Caco-2 (cell line): ENCODE data around the gene CHST12. TPM values are rescaled to one million over a fixed set of nuclear protein-coding genes. Genes with fewer than 3 reads are reported as not detected.

Experiments used
- BruUV-seq: library from RNA; stranded (reverse); fragments of 400-500 nt; replicated peaks from 2 replicates; lab custom pipeline; 2021; lab: Mats Ljungman, UMichigan
- CTCF ChIA-PET: fragments of 300-600 bp; sonication (Branson Sonifier 250); formaldehyde crosslinking; loops from one replicate; lab custom pipeline; 2022; ENCODE audit warnings: antibody characterized with exemption; lab: Charles Lee
- POLR2A ChIA-PET: fragments of 300-600 bp; sonication (Branson Sonifier 250); formaldehyde crosslinking; loops from one replicate; lab custom pipeline; 2022; ENCODE audit warnings: antibody characterized with exemption; lab: Charles Lee
- DNase-seq, 2 experiments: peaks; one replicate each; pipeline versions ENCODE4 v3.0.0 to v3.0.0-alpha.2; 2020 to 2022
- H3K27me3 ChIP-seq: replicated peaks from 2 replicates; pipeline ENCODE4 v1.6.0; 2011; ENCODE audit warnings: low read length; ENCODE audit not compliant: control insufficient read depth, insufficient read depth
- H3K36me3 ChIP-seq: 2 replicates; pipeline ENCODE4 v1.5.1; 2011; ENCODE audit warnings: low read length; ENCODE audit not compliant: control insufficient read depth, insufficient read depth
- H3K4me1 ChIP-seq: fragments of 250-450 bp; sonication (Bioruptor Pico); 2 replicates; pipeline ENCODE4 v1.5.1; 2020; ENCODE audit warnings: mild to moderate bottlenecking
- H3K4me3 ChIP-seq: 2 replicates; pipeline ENCODE4 v1.5.1; 2011; ENCODE audit warnings: low read depth, mild to moderate bottlenecking, control low read depth, low read length
- H3K9me3 ChIP-seq: fragments of 250-450 bp; sonication (Bioruptor Pico); 2 replicates; pipeline ENCODE4 v1.5.1; 2020; ENCODE audit warnings: mild to moderate bottlenecking, moderate library complexity
- H3K27ac Mint-ChIP-seq: one replicate; pipeline ENCODE4 v1.8.0; 2022; ENCODE audit warnings: mixed read lengths; ENCODE audit not compliant: unreplicated experiment
- H3K27me3 Mint-ChIP-seq: one replicate; pipeline ENCODE4 v1.8.0; 2022; ENCODE audit warnings: mixed read lengths; ENCODE audit not compliant: insufficient read depth, unreplicated experiment
- H3K36me3 Mint-ChIP-seq: one replicate; pipeline ENCODE4 v1.8.0; 2022; ENCODE audit warnings: mild to moderate bottlenecking, mixed read lengths; ENCODE audit not compliant: insufficient read depth, unreplicated experiment
- H3K4me1 Mint-ChIP-seq: one replicate; pipeline ENCODE4 v1.8.0; 2022; ENCODE audit warnings: low read depth, mixed read lengths; ENCODE audit not compliant: unreplicated experiment
- H3K4me3 Mint-ChIP-seq: one replicate; pipeline ENCODE4 v1.8.0; 2022; ENCODE audit warnings: mild to moderate bottlenecking, moderate library complexity, mixed read lengths; ENCODE audit not compliant: unreplicated experiment
- H3K9me3 Mint-ChIP-seq: one replicate; pipeline ENCODE4 v1.8.0; 2022; ENCODE audit warnings: mixed read lengths; ENCODE audit not compliant: unreplicated experiment
- intact Hi-C: fragments of 100-400 bp; cut with micrococcal nuclease; formaldehyde crosslinking; loops from one replicate; pipeline ENCODE4 v1.10.0; 2022; ENCODE audit not compliant: unreplicated experiment
- total RNA-seq: library from RNA; stranded (reverse); gene quantifications from 2 replicates; pipeline ENCODE4 v1.2.3, GENCODE V29; 2022
- TF ChIP-seq, protein P1 (sequence below), 2 experiments: fragments of 200-600 bp in 1 of 2; IDR thresholded peaks; 1 replicate in 1 of 2; 2 replicates in 1 of 2; pipeline versions ENCODE4 v1.5.1 to v1.8.0; 2011 to 2022; ENCODE audit warnings: antibody characterized with exemption in 1 of 2, control low read depth in 1 of 2, inconsistent platforms in 1 of 2, low read depth in 1 of 2, low read length in 1 of 2, mild to moderate bottlenecking in 1 of 2, moderate library complexity in 1 of 2; ENCODE audit not compliant: insufficient read depth in 1 of 2, severe bottlenecking in 1 of 2, unreplicated experiment in 1 of 2

The CHST12 gene
- total RNA-seq, 1 experiment from 2014 or later = 28.0 TPM

DNA sequence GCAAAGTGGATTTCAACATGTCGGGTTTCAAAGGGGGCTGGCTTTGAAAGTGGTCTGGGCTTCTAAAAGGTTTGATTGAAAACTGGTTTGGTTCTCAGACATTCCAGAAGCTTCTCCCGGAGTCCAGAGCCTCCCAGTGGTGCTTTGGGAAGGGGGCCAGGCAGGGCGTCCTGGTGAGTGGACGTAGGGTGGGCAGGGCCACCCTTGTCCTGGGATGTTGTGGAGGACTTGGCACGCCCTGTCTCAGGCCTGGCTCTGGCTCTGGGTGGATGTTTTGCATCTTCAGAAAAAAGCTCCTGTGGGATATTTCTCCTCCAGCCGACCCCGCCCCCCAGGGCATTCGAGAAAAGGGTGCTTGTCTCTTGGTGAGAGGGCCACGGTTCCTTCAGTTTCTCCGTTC, 41.6 kb downstream of the CHST12 start:
- Mint-ChIP-seq H3K36me3 (peaks cover 36% of the 10 kb centered on the region), H3K27ac (peak overlapping the region; percentile 45), H3K27me3 (no peaks in the 10 kb centered on the region), H3K9me3 (no peaks in the 10 kb centered on the region), H3K4me3 (no peak overlapping the region), H3K4me1 (peaks cover 20% of the 10 kb centered on the region)
- Histone ChIP-seq H3K27me3 (no peaks in the 10 kb centered on the region), H3K4me3 (no peak overlapping the region), H3K9me3 (no peaks in the 10 kb centered on the region; the same call in 1 of the 2 replicates), H3K36me3 (peaks cover 2% of the 10 kb centered on the region), H3K4me1 (peaks cover 22% of the 10 kb centered on the region)
- no peak for DNase-seq
- intact Hi-C loops = no loop called here
- ChIA-PET POLR2A (no interaction called here), CTCF (interaction anchor here (0.6 kb wide), 1 partner anchor 1371 kb away, joined by 4 read pairs; no protein-coding TSS in a partner anchor)
- no TSS peak for BruUV-seq
- TF ChIP-seq, protein P1, sequence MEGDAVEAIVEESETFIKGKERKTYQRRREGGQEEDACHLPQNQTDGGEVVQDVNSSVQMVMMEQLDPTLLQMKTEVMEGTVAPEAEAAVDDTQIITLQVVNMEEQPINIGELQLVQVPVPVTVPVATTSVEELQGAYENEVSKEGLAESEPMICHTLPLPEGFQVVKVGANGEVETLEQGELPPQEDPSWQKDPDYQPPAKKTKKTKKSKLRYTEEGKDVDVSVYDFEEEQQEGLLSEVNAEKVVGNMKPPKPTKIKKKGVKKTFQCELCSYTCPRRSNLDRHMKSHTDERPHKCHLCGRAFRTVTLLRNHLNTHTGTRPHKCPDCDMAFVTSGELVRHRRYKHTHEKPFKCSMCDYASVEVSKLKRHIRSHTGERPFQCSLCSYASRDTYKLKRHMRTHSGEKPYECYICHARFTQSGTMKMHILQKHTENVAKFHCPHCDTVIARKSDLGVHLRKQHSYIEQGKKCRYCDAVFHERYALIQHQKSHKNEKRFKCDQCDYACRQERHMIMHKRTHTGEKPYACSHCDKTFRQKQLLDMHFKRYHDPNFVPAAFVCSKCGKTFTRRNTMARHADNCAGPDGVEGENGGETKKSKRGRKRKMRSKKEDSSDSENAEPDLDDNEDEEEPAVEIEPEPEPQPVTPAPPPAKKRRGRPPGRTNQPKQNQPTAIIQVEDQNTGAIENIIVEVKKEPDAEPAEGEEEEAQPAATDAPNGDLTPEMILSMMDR (IDR thresholded peaks at IDR 0.05; ENCODE audit: insufficient read depth in 1 of 2, low read depth in 1 of 2, low read length in 1 of 2, severe bottlenecking in 1 of 2, unreplicated experiment in 1 of 2) = no peak

DNA sequence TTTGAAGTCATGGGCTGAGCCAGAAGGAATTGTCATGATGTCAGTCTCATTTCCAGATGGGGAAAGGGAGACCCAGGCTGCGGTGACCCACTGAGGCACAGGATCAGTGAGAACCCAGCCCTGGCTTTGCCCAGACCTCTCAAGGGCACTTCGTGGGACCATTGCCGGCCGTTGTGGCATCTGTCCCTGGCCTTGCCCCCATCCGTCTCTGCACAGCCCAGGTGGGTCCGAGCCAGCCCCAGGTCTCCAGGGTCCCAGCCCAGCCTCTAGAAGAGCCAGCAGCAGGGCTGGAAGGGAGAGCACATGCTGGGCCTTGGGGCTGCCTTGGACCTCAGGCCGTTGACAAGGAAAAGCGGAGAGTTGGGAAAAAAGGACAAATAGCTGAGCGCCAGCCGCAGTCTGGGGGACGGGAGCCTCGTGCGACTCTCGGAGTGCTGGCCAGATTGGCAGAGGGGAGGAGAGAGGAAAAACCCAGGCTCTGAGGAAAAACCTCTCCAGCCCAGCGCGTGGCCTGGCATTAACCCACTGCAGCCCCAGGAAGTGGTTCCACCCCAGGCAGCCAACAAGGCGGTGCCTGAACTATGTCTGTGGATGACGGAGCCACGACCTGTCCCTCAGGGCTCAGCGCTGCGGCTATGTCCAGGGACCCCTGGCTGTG, 42.6 kb downstream of the CHST12 start:
- Histone ChIP-seq H3K4me1 (peaks cover 15% of the 10 kb centered on the region), H3K27me3 (no peaks in the 10 kb centered on the region), H3K9me3 (no peaks in the 10 kb centered on the region; the same call in 1 of the 2 replicates), H3K4me3 (no peak overlapping the region), H3K36me3 (peaks cover 2% of the 10 kb centered on the region)
- POLR2A ChIA-PET = no interaction called here
- BruUV-seq = no TSS peak
- intact Hi-C loops = no loop called here
- Mint-ChIP-seq H3K4me1 (peaks cover 10% of the 10 kb centered on the region), H3K4me3 (no peak overlapping the region), H3K36me3 (peaks cover 27% of the 10 kb centered on the region), H3K9me3 (no peaks in the 10 kb centered on the region), H3K27me3 (no peaks in the 10 kb centered on the region), H3K27ac (no peak overlapping the region)
- CTCF ChIA-PET = no interaction called here
- no peak for DNase-seq
- TF ChIP-seq, protein P1 (IDR thresholded peaks at IDR 0.05; ENCODE audit: insufficient read depth in 1 of 2, low read depth in 1 of 2, low read length in 1 of 2, severe bottlenecking in 1 of 2, unreplicated experiment in 1 of 2) = no peak

DNA sequence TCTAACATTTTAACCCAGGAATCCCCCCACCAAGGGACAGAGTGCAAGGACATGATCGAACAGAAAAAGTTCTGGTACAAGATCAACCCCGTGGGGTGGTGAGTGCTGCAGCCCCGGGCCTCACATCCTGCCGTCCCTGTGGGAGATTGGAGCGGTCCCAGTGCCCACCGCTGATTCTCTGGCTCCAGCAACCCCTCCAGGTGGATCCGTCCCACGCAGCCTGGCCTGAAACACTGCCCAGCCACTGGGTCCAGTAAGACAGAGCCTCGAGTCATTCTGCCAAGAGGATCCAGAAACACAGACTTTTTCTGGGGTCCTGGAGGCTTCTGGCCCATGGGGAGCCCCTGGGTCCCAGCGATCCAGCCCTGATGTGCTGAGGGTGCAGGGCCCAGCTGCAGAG, 43.3 kb downstream of the CHST12 start:
- no TSS peak for BruUV-seq
- ChIA-PET POLR2A (no interaction called here), CTCF (no interaction called here)
- intact Hi-C loops = no loop called here
- Mint-ChIP-seq H3K27me3 (no peaks in the 10 kb centered on the region), H3K36me3 (peaks cover 28% of the 10 kb centered on the region), H3K4me3 (no peak overlapping the region), H3K27ac (no peak overlapping the region), H3K4me1 (peaks cover 6% of the 10 kb centered on the region), H3K9me3 (no peaks in the 10 kb centered on the region)
- Histone ChIP-seq H3K4me3 (no peak overlapping the region), H3K4me1 (peaks cover 10% of the 10 kb centered on the region), H3K27me3 (no peaks in the 10 kb centered on the region), H3K9me3 (no peaks in the 10 kb centered on the region; the same call in 1 of the 2 replicates), H3K36me3 (peaks cover 2% of the 10 kb centered on the region)
- no peak for DNase-seq
- TF ChIP-seq, protein P1 (IDR thresholded peaks at IDR 0.05; ENCODE audit: insufficient read depth in 1 of 2, low read depth in 1 of 2, low read length in 1 of 2, severe bottlenecking in 1 of 2, unreplicated experiment in 1 of 2) = no peak
